Loucy (cell line): ENCODE data around the gene TRIML2.

Experiments
- H2AFZ ChIP-seq: fragments of 200-600 bp; sonication (generic); 2 replicates; pipeline ENCODE4 v1.6.0; 2016; ENCODE audit warnings: antibody characterized with exemption, mild to moderate bottlenecking, low read length, moderate library complexity
- H3F3A ChIP-seq: fragments of 200-600 bp; 2 replicates; pipeline ENCODE4 v1.6.0; 2016; ENCODE audit warnings: antibody characterized with exemption, low read depth, mild to moderate bottlenecking
- H3K27me3 ChIP-seq: fragments of 200-600 bp; sonication (generic); 2 replicates; pipeline ENCODE4 v1.6.1; 2014; ENCODE audit warnings: low read length, mild to moderate bottlenecking; ENCODE audit not compliant: insufficient read depth, poor library complexity, severe bottlenecking
- H3K36me3 ChIP-seq: fragments of 200-600 bp; sonication (generic); 2 replicates; pipeline ENCODE4 v1.6.1; 2016; ENCODE audit warnings: low read length; ENCODE audit not compliant: insufficient read depth
- H3K4me1 ChIP-seq: fragments of 200-600 bp; sonication (generic); 2 replicates; pipeline ENCODE4 v1.5.1; 2014; ENCODE audit warnings: low read length, mild to moderate bottlenecking; ENCODE audit not compliant: insufficient read depth, poor library complexity, severe bottlenecking
- H3K4me2 ChIP-seq: fragments of 200-600 bp; sonication (generic); 2 replicates; pipeline ENCODE4 v1.6.0; 2014; ENCODE audit warnings: antibody characterized with exemption, low read length, low read depth, mild to moderate bottlenecking; ENCODE audit not compliant: poor library complexity, severe bottlenecking
- H3K4me3 ChIP-seq: fragments of 200-600 bp; sonication (generic); 2 replicates; pipeline ENCODE4 v1.5.1; 2014; ENCODE audit warnings: low read length, mild to moderate bottlenecking, mixed read lengths; ENCODE audit not compliant: poor library complexity, severe bottlenecking
- H3K79me2 ChIP-seq: fragments of 200-600 bp; sonication (generic); 2 replicates; pipeline ENCODE4 v1.6.1; 2014; ENCODE audit warnings: low read length; ENCODE audit not compliant: insufficient read depth
- H3K9ac ChIP-seq: fragments of 200-600 bp; sonication (generic); 2 replicates; pipeline ENCODE4 v1.6.0; 2014; ENCODE audit warnings: mild to moderate bottlenecking, low read depth, low read length, moderate library complexity; ENCODE audit not compliant: poor library complexity, severe bottlenecking
- H3K9me2 ChIP-seq: fragments of 200-600 bp; sonication (generic); replicated peaks from 2 replicates; pipeline ENCODE4 v1.6.1; 2016; ENCODE audit warnings: low read depth, low read length, mixed read lengths
- H3K9me3 ChIP-seq: fragments of 200-600 bp; sonication (generic); 2 replicates; pipeline ENCODE4 v1.6.1; 2014; ENCODE audit warnings: mild to moderate bottlenecking, antibody characterized with exemption, low read length, low read depth; ENCODE audit not compliant: insufficient read depth
- H4K20me1 ChIP-seq: fragments of 200-600 bp; sonication (generic); 2 replicates; pipeline ENCODE4 v1.6.0; 2014; ENCODE audit warnings: antibody characterized with exemption, low read length, mild to moderate bottlenecking; ENCODE audit not compliant: insufficient read depth, poor library complexity, severe bottlenecking
- EZH2phosphoT487 ChIP-seq: fragments of 200-600 bp; IDR thresholded peaks from 2 replicates; pipeline ENCODE4 v1.6.1; 2018; ENCODE audit warnings: antibody characterized with exemption, mild to moderate bottlenecking, moderate library complexity, borderline replicate concordance
- TF ChIP-seq, protein P1 (sequence below): fragments of 200-600 bp; sonication (generic); conservative IDR thresholded peaks from 2 replicates; pipeline ENCODE4 v1.5.1; 2014; ENCODE audit warnings: mild to moderate bottlenecking, antibody characterized with exemption, low read length

TRIML2 gene

DNA sequence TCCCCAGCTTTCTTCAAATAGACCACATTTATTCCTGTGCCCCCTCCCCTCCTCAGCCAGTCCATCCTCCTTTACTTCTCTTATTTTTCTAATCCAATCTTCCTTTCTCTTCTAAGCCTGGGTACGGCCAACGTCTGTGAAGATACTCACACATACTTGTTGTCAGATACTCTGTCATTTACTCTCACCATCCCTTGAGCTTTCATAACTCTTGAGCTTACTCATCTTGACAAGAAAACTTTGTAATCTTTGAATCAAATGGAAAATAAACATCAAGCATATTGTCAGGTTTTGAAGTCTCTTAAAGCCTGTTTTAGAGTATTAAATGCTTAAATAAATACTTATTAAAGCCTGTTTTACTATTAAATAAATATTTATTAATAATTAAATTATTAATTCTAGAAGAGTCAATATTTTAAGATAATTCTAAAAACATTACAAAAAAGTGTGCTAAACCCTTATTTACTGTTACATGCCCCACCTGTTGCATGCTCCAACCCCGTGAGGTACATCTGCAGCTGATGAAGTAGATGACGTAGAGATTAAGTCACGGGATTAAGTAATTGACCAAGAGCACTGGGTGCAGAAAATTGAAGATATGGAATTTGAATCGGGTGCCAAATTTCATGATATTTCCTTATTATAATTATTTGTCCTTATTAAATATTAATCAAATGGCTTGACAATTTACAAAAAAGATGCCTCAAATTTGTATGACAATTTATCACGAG is 1.5 kb upstream of the TRIML2 start:
- Histone ChIP-seq H3F3A (no peaks in the 10 kb centered on the region), H4K20me1 (no peaks in the 10 kb centered on the region), H3K4me3 (no peak overlapping the region), H3K9me3 (peaks cover 9% of the 10 kb centered on the region; the same call in 1 of the 2 replicates), H2AFZ (no peak overlapping the region), H3K27me3 (no peaks in the 10 kb centered on the region), H3K36me3 (no peaks in the 10 kb centered on the region), H3K4me1 (no peaks in the 10 kb centered on the region), H3K9ac (no peak overlapping the region), H3K79me2 (no peaks in the 10 kb centered on the region), H3K9me2 (no peaks in the 10 kb centered on the region), H3K4me2 (no peak overlapping the region)
- no peak for TF ChIP-seq EZH2phosphoT487
- TF ChIP-seq, protein P1, sequence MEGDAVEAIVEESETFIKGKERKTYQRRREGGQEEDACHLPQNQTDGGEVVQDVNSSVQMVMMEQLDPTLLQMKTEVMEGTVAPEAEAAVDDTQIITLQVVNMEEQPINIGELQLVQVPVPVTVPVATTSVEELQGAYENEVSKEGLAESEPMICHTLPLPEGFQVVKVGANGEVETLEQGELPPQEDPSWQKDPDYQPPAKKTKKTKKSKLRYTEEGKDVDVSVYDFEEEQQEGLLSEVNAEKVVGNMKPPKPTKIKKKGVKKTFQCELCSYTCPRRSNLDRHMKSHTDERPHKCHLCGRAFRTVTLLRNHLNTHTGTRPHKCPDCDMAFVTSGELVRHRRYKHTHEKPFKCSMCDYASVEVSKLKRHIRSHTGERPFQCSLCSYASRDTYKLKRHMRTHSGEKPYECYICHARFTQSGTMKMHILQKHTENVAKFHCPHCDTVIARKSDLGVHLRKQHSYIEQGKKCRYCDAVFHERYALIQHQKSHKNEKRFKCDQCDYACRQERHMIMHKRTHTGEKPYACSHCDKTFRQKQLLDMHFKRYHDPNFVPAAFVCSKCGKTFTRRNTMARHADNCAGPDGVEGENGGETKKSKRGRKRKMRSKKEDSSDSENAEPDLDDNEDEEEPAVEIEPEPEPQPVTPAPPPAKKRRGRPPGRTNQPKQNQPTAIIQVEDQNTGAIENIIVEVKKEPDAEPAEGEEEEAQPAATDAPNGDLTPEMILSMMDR: no peak

DNA sequence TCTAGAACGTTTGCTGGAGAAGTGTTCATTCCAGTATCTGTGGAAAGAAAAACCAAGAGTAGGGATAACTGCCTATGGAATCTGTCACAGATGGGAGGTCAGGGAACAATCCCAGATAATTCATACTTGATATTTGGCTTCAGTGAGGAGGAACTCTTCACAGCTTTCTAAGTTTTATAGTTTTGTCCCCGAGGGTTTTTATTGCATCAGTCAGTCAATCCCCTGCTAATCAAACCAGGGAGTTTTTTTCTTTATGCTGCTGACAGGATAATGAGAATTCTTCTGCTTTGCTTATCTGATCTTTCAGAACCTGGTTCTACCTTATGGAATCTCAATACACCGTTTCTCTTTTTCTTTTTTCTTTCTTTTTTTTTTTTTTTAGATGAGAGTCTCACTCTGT is 633 bp upstream of the TRIML2 start:
- Histone ChIP-seq H3K27me3 (no peaks in the 10 kb centered on the region), H3F3A (no peaks in the 10 kb centered on the region)

DNA sequence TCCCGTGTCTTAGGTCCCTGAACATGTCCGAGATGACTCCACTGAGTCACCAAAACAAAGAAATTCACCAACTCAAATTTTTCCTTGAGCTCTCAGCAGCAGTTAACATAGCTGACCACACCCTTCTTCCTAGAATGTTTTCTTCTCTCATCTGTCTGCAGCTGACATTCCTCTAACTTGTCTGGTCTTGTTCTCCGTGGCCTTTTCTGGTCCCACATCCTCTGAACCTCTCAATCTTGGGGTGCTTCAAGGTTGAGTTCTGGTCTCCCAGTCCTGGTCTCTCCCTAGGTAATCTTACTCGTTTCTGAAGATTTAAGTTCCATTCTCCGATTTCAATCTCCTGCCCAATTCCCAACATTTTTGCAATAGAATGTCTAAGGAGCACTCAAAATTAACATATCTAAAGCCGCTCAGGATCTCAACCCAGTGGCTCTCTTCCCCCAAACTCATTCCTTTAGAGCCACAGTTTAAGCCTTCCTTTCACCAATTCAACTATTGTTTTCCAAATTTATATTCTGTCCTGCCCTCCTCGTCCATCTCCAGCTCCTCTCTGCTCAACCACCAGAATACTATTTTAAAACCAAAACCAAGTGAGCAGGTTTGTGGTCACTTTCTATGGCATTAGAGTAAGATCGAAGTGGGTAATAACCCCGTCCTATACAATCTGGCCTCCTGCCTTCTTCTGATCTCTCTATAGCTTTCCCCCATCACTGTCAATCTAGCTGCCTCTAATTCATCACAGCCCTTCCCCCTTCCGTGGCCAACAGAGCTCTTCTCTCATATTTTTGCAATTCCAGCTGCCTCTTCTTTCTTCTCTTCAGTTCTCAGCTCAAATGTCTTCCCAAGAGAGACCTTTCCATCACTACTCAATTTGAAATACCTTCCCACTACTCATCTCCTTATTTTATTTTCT is 1.2 kb downstream of the TRIML2 start:
- Histone ChIP-seq H3F3A (no peaks in the 10 kb centered on the region), H2AFZ (no peak overlapping the region), H3K36me3 (no peaks in the 10 kb centered on the region), H3K9me3 (peaks cover 13% of the 10 kb centered on the region; the same call in 1 of the 2 replicates), H3K4me2 (no peak overlapping the region), H4K20me1 (no peaks in the 10 kb centered on the region), H3K9ac (no peak overlapping the region), H3K79me2 (no peaks in the 10 kb centered on the region), H3K27me3 (no peaks in the 10 kb centered on the region), H3K9me2 (no peaks in the 10 kb centered on the region), H3K4me3 (no peak overlapping the region), H3K4me1 (no peaks in the 10 kb centered on the region)
- no peak for TF ChIP-seq EZH2phosphoT487

More for the DNA sequence above, 633 bp upstream of the TRIML2 start:
- TF ChIP-seq, protein P1: no peak
- TF ChIP-seq EZH2phosphoT487: no peak
- H3K9me2 ChIP-seq: no peaks in the 10 kb centered on the region
- no peaks in the 10 kb centered on the region for H3K79me2 ChIP-seq
- H4K20me1 ChIP-seq: no peaks in the 10 kb centered on the region
- no peak overlapping the region for H2AFZ ChIP-seq
- no peak overlapping the region for H3K9ac ChIP-seq
- H3K4me2 ChIP-seq: no peak overlapping the region
- no peak overlapping the region for H3K4me3 ChIP-seq
- no peaks in the 10 kb centered on the region for H3K36me3 ChIP-seq
- H3K9me3 ChIP-seq: peaks cover 11% of the 10 kb centered on the region; the same call in 1 of the 2 replicates
- no peaks in the 10 kb centered on the region for H3K4me1 ChIP-seq
